ENCODE data around the gene EPHA4. TPM values are rescaled to one million over a fixed set of nuclear protein-coding genes. Genes with fewer than 3 reads are reported as not detected.
A peak's percentile ranks its signal among the peaks of the same experiment; 100 is the strongest.

Gene EPHA4
- total and polyA plus RNA-seq, 2 donors (not counting 1 experiment from before 2014, with no cell fraction given) = 10.7 to 54.9 TPM

DNA sequence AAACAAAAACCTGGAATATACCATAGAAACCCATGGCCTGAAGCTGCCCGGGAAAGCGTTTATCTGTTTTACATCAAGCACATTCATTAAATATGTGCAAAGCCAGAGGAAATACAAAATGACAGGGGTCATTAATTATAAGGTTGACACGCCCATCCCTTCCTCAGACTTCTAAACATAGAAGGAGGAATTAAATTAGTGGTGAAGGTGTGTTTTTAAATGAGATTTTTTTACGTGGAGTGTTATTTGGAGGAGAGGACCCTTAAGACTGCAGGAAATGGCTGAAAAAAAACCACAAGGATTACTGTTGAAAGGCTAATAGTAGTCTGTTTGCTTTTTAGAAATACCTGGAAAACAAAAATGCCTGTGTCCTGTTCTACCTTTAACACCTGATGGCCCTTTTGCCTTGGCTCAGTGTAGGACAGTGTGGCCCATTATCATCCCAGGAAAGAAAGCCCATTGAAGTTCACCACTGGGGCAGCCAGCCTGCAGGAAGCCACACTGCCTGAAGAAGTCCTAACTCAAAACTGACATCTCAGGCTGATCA, 123.2 kb downstream of the EPHA4 start:
- intact Hi-C loops (cut with micrococcal nuclease) = no loop called here
- WGBS (ENCODE audit: insufficient coverage) = 0% methylated on average over 1 of the region's 4 CpGs

DNA sequence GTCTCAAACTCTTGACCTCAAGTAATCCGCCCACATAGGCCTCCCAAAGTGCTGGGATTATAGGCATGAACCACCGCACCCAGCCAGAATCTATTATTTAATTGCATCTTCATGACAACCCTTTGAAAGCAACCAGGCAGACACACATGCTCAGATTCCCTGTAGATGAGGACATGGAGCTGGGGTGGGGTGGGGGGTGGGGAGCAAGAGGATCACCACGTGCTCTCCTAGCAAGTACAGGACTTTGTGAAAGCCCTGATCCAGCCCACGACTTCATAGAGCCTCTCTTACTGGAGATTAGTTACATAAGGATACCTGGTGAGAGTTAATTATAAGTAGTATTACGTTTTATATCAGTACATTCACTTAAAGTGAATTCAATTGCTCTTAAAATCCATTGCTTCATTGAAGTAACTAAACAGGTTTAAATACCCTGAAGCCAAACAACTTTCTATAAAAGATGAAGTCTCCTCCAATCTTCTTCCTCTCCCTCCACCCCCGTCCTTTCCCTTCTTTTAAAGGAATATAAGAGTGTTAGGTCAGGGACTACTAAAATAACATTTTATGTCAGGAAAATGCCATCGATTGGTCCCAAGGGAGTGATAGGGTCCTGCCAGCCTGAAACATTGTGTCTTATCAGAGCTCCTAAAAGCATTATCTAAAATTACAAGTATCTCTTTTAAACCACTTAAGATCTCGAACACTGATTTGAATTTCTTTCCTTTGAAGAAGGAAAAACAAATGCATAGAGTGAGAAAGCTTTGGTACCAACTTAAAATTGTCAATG, 123.9 kb downstream of the EPHA4 start:
- Histone ChIP-seq H3K4me1 (ENCODE audit: control insufficient read depth in 2 of 2, insufficient read depth in 2 of 2, low read length in 2 of 2) (peaks cover 17 to 22% of the 10 kb centered on the region in 2 donors), H3K9me3 (ENCODE audit: control extremely low read depth in 1 of 3, control insufficient read depth in 2 of 3, insufficient read depth in 1 of 3, low read length in 2 of 3) (no peaks in the 10 kb centered on the region), H3K4me3 (ENCODE audit: control extremely low read depth in 1 of 5, extremely low read depth in 1 of 5, insufficient read depth in 1 of 5, low read depth in 2 of 5, low read length in 4 of 5) (no peak overlapping the region), H2AFZ (ENCODE audit: insufficient read depth, low read depth, low read length, poor library complexity, severe bottlenecking) (no peak overlapping the region), H3K27me3 (replicated peaks in 1 of 4; ENCODE audit: control extremely low read depth in 1 of 4, control insufficient read depth in 3 of 4, insufficient read depth in 4 of 4, low read length in 3 of 4) (no peaks in the 10 kb centered on the region), H4K20me1 (ENCODE audit: control insufficient read depth, insufficient read depth, low read length, poor library complexity, severe bottlenecking) (no peaks in the 10 kb centered on the region), H3K27ac (ENCODE audit: low read length in 2 of 2) (no peak overlapping the region), H3K4me2 (replicated peaks; ENCODE audit: low read depth, low read length, poor library complexity, severe bottlenecking) (peak overlapping the region; percentile 32), H3K79me2 (ENCODE audit: control insufficient read depth, insufficient read depth, low read length) (no peaks in the 10 kb centered on the region), H3K9ac (ENCODE audit: low read length) (peak overlapping the region; percentile 1), H3K36me3 (replicated peaks in 1 of 2; ENCODE audit: control extremely low read depth in 1 of 2, control insufficient read depth in 1 of 2, extremely low read depth in 1 of 2, insufficient read depth in 2 of 2, low read length in 1 of 2) (no peaks in the 10 kb centered on the region)
- Mint-ChIP-seq H3K4me1 (peaks cover 26% of the 10 kb centered on the region), H3K4me3 (peak overlapping the region; percentile 42), H3K27me3 (no peaks in the 10 kb centered on the region), H3K9me3 (ENCODE audit: insufficient read depth) (no peaks in the 10 kb centered on the region), H3K27ac (no peak overlapping the region)
- POLR2A ChIA-PET = no interaction called here
- CTCF ChIA-PET = no interaction called here
- DNase-seq = no peak
- intact Hi-C loops (cut with micrococcal nuclease) = no loop called here
- ATAC-seq (ENCODE audit: low read depth) = no peak
- TF ChIP-seq, protein P1, sequence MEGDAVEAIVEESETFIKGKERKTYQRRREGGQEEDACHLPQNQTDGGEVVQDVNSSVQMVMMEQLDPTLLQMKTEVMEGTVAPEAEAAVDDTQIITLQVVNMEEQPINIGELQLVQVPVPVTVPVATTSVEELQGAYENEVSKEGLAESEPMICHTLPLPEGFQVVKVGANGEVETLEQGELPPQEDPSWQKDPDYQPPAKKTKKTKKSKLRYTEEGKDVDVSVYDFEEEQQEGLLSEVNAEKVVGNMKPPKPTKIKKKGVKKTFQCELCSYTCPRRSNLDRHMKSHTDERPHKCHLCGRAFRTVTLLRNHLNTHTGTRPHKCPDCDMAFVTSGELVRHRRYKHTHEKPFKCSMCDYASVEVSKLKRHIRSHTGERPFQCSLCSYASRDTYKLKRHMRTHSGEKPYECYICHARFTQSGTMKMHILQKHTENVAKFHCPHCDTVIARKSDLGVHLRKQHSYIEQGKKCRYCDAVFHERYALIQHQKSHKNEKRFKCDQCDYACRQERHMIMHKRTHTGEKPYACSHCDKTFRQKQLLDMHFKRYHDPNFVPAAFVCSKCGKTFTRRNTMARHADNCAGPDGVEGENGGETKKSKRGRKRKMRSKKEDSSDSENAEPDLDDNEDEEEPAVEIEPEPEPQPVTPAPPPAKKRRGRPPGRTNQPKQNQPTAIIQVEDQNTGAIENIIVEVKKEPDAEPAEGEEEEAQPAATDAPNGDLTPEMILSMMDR (IDR thresholded peaks at IDR 0.05) = no peak
- TF ChIP-seq EZH2 (IDR thresholded peaks at IDR 0.05; ENCODE audit: borderline replicate concordance, insufficient read depth, low read depth, low read length, poor library complexity, severe bottlenecking) = no peak
- 100% methylated on average over 1 of the region's 8 CpGs for WGBS (ENCODE audit: insufficient coverage)

More for the DNA sequence above, 123.2 kb downstream of the EPHA4 start:
- Histone ChIP-seq H3K4me3 (ENCODE audit: control extremely low read depth in 1 of 5, extremely low read depth in 1 of 5, insufficient read depth in 1 of 5, low read depth in 2 of 5, low read length in 4 of 5) (no peak overlapping the region), H3K9me3 (ENCODE audit: control extremely low read depth in 1 of 3, control insufficient read depth in 2 of 3, insufficient read depth in 1 of 3, low read length in 2 of 3) (no peaks in the 10 kb centered on the region), H3K4me2 (replicated peaks; ENCODE audit: low read depth, low read length, poor library complexity, severe bottlenecking) (peak overlapping the region; percentile 32), H3K4me1 (ENCODE audit: control insufficient read depth in 2 of 2, insufficient read depth in 2 of 2, low read length in 2 of 2) (peaks cover 17 to 22% of the 10 kb centered on the region in 2 donors), H3K36me3 (replicated peaks in 1 of 2; ENCODE audit: control extremely low read depth in 1 of 2, control insufficient read depth in 1 of 2, extremely low read depth in 1 of 2, insufficient read depth in 2 of 2, low read length in 1 of 2) (no peaks in the 10 kb centered on the region), H3K27ac (ENCODE audit: low read length in 2 of 2) (no peak overlapping the region), H3K9ac (ENCODE audit: low read length) (peak overlapping the region; percentile 1), H3K27me3 (replicated peaks in 1 of 4; ENCODE audit: control extremely low read depth in 1 of 4, control insufficient read depth in 3 of 4, insufficient read depth in 4 of 4, low read length in 3 of 4) (no peaks in the 10 kb centered on the region), H2AFZ (ENCODE audit: insufficient read depth, low read depth, low read length, poor library complexity, severe bottlenecking) (no peak overlapping the region), H3K79me2 (ENCODE audit: control insufficient read depth, insufficient read depth, low read length) (no peaks in the 10 kb centered on the region), H4K20me1 (ENCODE audit: control insufficient read depth, insufficient read depth, low read length, poor library complexity, severe bottlenecking) (no peaks in the 10 kb centered on the region)
- no peak for TF ChIP-seq EZH2 (IDR thresholded peaks at IDR 0.05; ENCODE audit: borderline replicate concordance, insufficient read depth, low read depth, low read length, poor library complexity, severe bottlenecking)
- TF ChIP-seq, protein P1 (IDR thresholded peaks at IDR 0.05) = no peak
- no peak for ATAC-seq (ENCODE audit: low read depth)
- H3K27me3 Mint-ChIP-seq = no peaks in the 10 kb centered on the region
- H3K27ac Mint-ChIP-seq = no peak overlapping the region
- peaks cover 26% of the 10 kb centered on the region for H3K4me1 Mint-ChIP-seq
- no peak for DNase-seq
- ChIA-PET CTCF (no interaction called here), POLR2A (no interaction called here)
- H3K4me3 Mint-ChIP-seq = peak overlapping the region; percentile 42
- no peaks in the 10 kb centered on the region for H3K9me3 Mint-ChIP-seq (ENCODE audit: insufficient read depth)
